Measurements from ENCODE around the gene PDPK1.

The PDPK1 gene

GRCh38 chr16:2519711-2520080, 18.1 kb upstream of the PDPK1 start:
- peak overlapping the region; percentile 73; the same call in 1 of the 2 replicates for H3K4me3 ChIP-seq (replicated peaks; ENCODE audit: low read depth, low read length)
- no peak for DNase-seq (ENCODE audit: extremely low read depth, low read depth)
- no peak for TF ChIP-seq CTCF (IDR thresholded peaks at IDR 0.05; ENCODE audit: low read depth, low read length, missing control alignments)

- DNase-seq (ENCODE audit: extremely low read depth, low read depth): peak; percentile 61
- TF ChIP-seq CTCF (IDR thresholded peaks at IDR 0.05; ENCODE audit: low read depth, low read length, missing control alignments): no peak
Observed at GRCh38 chr16:2520097-2520783, 17.6 kb upstream of the PDPK1 start, which contains the start of gene AMDHD2. Gene AMDHD2 (plus strand): TSS chr16:2520371. CDS start chr16:2520459, 88 bp downstream.

GRCh38 chr16:2520784-2521531, 16.9 kb upstream of the PDPK1 start:
- H3K4me3 ChIP-seq (replicated peaks; ENCODE audit: low read depth, low read length): peak overlapping the region; percentile 73
- no peak for TF ChIP-seq CTCF (IDR thresholded peaks at IDR 0.05; ENCODE audit: low read depth, low read length, missing control alignments)
- DNase-seq (ENCODE audit: extremely low read depth, low read depth): no peak

More at GRCh38 chr16:2520097-2520783, 17.6 kb upstream of the PDPK1 start, which contains the start of gene AMDHD2:
- peak within 1 kb of the TSS; percentile 73 for H3K4me3 ChIP-seq (replicated peaks; ENCODE audit: low read depth, low read length)

GRCh38 chr16:2523801-2524231, 14.0 kb upstream of the PDPK1 start:
- no peak for DNase-seq (ENCODE audit: extremely low read depth, low read depth)
- no peak overlapping the region for H3K4me3 ChIP-seq (replicated peaks; ENCODE audit: low read depth, low read length)
- no peak for TF ChIP-seq CTCF (IDR thresholded peaks at IDR 0.05; ENCODE audit: low read depth, low read length, missing control alignments)

- no peak for TF ChIP-seq CTCF (IDR thresholded peaks at IDR 0.05; ENCODE audit: low read depth, low read length, missing control alignments)
- no peak overlapping the region for H3K4me3 ChIP-seq (replicated peaks; ENCODE audit: low read depth, low read length)
- no peak for DNase-seq (ENCODE audit: extremely low read depth, low read depth)
Observed at GRCh38 chr16:2524339-2524938, 13.4 kb upstream of the PDPK1 start.

GRCh38 chr16:2526135-2526534, 11.7 kb upstream of the PDPK1 start:
- no peak for TF ChIP-seq CTCF (IDR thresholded peaks at IDR 0.05; ENCODE audit: low read depth, low read length, missing control alignments)
- H3K4me3 ChIP-seq (replicated peaks; ENCODE audit: low read depth, low read length): no peak overlapping the region
- DNase-seq (ENCODE audit: extremely low read depth, low read depth): no peak
